GM18505 (cell line): ENCODE results near the gene COL9A3.

Experiments used
- ATAC-seq: cut with Tn5 transposase; IDR thresholded peaks from one replicate; pipeline ENCODE4 v1.9.1; 2021; ENCODE audit not compliant: unreplicated experiment
- POLR2A ChIP-seq: IDR thresholded peaks from 4 replicates; pipeline ENCODE4 v1.6.1; 2011; ENCODE audit warnings: borderline replicate concordance; ENCODE audit not compliant: insufficient read depth, insufficient read length; ENCODE audit errors: extremely low read depth

Gene COL9A3

GRCh38 chr20:62805711-62806382 is 11.0 kb upstream of the COL9A3 start:
- TF ChIP-seq POLR2A = no peak

GRCh38 chr20:62806383-62807050 is 10.3 kb upstream of the COL9A3 start:
- no peak for TF ChIP-seq POLR2A
- no peak for ATAC-seq

More at GRCh38 chr20:62805711-62806382, 11.0 kb upstream of the COL9A3 start:
- ATAC-seq = no peak

DNA sequence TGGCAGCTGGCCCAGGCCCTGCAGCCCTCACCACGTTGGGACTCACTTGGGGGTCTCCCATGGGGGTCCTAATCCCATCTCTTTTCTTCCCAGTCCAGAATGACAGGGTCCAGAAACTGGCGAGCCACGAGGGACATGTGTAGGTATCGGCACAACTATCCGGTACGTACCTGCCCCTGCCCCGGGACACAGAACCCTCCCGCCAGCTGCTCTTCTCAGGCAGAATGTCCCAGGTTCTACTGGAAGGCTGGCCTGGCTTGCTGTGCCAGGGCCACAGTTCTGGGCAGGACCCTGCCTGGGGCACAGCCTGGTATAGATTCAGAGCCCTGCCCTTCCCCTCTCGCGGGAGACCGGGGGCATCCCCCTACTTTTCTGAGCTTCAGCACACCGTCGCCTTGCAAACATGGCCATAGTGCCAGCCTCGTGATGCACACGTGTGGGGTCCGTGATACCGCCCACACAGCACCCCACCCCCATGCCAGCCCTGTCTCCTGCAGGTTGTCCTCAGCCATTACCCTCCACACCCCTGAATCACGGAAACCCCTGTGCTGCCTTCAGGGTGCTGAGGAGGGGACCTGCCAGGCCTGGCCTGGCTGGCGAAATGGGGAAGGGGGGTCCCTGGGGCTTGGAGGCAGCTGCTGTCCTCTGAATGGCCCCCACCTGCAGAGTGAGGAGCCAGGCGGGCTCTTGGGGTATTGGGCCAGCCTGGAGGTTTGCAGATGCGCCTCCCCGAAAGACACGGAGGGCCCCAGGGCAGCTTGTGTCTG is 9.2 kb upstream of the COL9A3 start:
- ATAC-seq = no peak
- TF ChIP-seq POLR2A = no peak

- no peak for TF ChIP-seq POLR2A
- no peak for ATAC-seq
Observed at GRCh38 chr20:62808211-62808865, 8.5 kb upstream of the COL9A3 start.

GRCh38 chr20:62809530-62810428 is 7.1 kb upstream of the COL9A3 start:
- TF ChIP-seq POLR2A = no peak
- no peak for ATAC-seq

GRCh38 chr20:62811320-62811719 is 5.5 kb upstream of the COL9A3 start:
- no peak for TF ChIP-seq POLR2A
- no peak for ATAC-seq

GRCh38 chr20:62811720-62812119 is 5.1 kb upstream of the COL9A3 start:
- ATAC-seq = no peak
- no peak for TF ChIP-seq POLR2A

GRCh38 chr20:62812181-62812906 is 4.5 kb upstream of the COL9A3 start:
- TF ChIP-seq POLR2A = no peak
- no peak for ATAC-seq

DNA sequence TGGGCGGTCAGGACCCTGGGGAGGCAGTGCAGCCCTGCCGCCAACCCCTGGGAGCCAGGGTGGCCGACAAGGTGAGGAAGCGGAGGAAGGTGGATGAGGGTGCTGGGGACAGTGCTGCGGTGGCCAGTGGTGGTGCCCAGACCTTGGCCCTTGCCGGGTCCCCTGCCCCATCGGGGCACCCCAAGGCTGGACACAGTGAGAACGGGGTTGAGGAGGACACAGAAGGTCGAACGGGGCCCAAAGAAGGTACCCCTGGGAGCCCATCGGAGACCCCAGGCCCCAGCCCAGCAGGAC is 4.0 kb upstream of the COL9A3 start:
- no peak for TF ChIP-seq POLR2A
- ATAC-seq = no peak

GRCh38 chr20:62813588-62813987 is 3.3 kb upstream of the COL9A3 start:
- no peak for ATAC-seq
- TF ChIP-seq POLR2A = no peak

DNA sequence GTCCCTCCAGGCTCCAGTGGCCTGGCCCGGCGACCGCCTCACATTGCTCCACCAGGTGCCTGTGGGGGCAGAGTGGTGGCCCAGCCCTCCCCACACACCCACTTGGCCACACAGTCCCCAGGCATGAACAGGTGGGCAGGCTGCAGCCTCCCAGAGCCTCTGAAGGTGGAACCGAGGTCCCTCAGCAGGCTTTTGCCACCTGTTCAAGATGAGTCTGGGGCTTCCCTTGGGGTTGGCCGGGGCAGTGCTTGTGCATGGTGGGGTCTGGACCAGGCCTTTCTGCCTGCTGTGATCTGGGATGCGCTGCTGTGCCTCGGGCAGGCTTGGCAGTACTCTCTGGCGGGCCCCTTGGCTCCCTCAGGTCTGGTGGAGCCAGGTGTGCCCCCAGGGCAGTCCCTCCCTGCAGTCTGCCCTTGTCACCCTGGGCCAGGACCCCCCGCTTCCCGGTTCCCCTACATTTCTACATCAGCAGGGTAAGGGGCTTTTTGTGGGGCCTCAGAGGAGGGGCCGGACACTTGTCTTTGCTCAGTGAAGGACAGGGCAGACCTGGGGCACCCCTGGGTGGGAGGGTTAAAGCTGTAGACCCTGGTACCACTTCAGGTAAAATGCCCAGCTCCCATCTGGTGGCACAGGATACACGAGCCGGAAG is 2.7 kb upstream of the COL9A3 start:
- ATAC-seq = no peak
- no peak for TF ChIP-seq POLR2A

GRCh38 chr20:62814709-62815065 is 2.2 kb upstream of the COL9A3 start:
- ATAC-seq = no peak
- no peak for TF ChIP-seq POLR2A
